Measurements from ENCODE around the gene NOP53. TPM values are rescaled to one million over a fixed set of nuclear protein-coding genes. Genes with fewer than 3 reads are reported as not detected.
"Not testable (repeated sequence)": the region's sequence is repeated elsewhere in the genome, so short reads cannot be mapped to it uniquely, and the experiment has no call there.

NOP53 gene
- total and polyA plus RNA-seq, 2 donors (not counting 3 experiments of a cell fraction or from before 2014, with no cell fraction given), result 119 to 150 TPM

GRCh38 chr19:47776568-47776967, 31.2 kb downstream of the NOP53 start:
- H3K4me1 ChIP-seq (ENCODE audit: control insufficient read depth, extremely low read depth, insufficient read depth, low read length), result peaks cover 14% of the 10 kb centered on the region
- no peaks in the 10 kb centered on the region for H4K20me1 ChIP-seq (replicated peaks; ENCODE audit: control insufficient read depth, extremely low read depth, insufficient read depth, low read length)
- H3K4me2 ChIP-seq (ENCODE audit: insufficient read depth, low read length), result no peak overlapping the region
- H3K79me2 ChIP-seq (ENCODE audit: control insufficient read depth, insufficient read depth, low read length), result peaks cover 29% of the 10 kb centered on the region
- CTCF ChIA-PET, result interaction anchor here (2.1 kb wide), 1 partner anchor 11 kb away, joined by 13 read pairs; no protein-coding TSS in a partner anchor
- H3K4me3 ChIP-seq (replicated peaks in 1 of 3; ENCODE audit: insufficient read depth in 1 of 3, low read depth in 1 of 3, low read length in 3 of 3), result no peak overlapping the region
- no peaks in the 10 kb centered on the region for H3K9me3 ChIP-seq (replicated peaks; ENCODE audit: control insufficient read depth, insufficient read depth, low read length)
- H2AFZ ChIP-seq (ENCODE audit: low read depth, low read length), result no peak overlapping the region
- POLR2A ChIA-PET, result no interaction called here
- FAIRE-seq, result no peak
- dilution Hi-C loops (cut with MboI; ENCODE audit: extremely low pct_ligation_motif_present, low sequenced_read_pairs) (no loop called here), intact Hi-C loops (cut with micrococcal nuclease) (no loop called here)
- H3K9ac ChIP-seq (replicated peaks; ENCODE audit: extremely low read depth, insufficient read depth, low read length), result no peak overlapping the region
- peak; percentile 91 for DNase-seq (ENCODE audit: low read depth, low spot score)
- no peak for TF ChIP-seq GATA2 (IDR thresholded peaks at IDR 0.05; ENCODE audit: insufficient read depth, insufficient read length, low read depth, low read length)
- no peak for TF ChIP-seq POLR2A (IDR thresholded peaks at IDR 0.05; ENCODE audit: low read depth, low read length)
- TF ChIP-seq EZH2 (IDR thresholded peaks at IDR 0.05; ENCODE audit: borderline replicate concordance, low read depth, low read length, severe bottlenecking), result no peak
- TF ChIP-seq POLR2AphosphoS5 (IDR thresholded peaks at IDR 0.05; ENCODE audit: insufficient read depth, low read depth, low read length), result no peak
- no peak for TF ChIP-seq JUN (IDR thresholded peaks at IDR 0.05; ENCODE audit: borderline replicate concordance, insufficient read depth, insufficient read length, low read depth)
- TF ChIP-seq CTCF (IDR thresholded peaks at IDR 0.05; ENCODE audit: extremely low read depth in 1 of 2, insufficient read depth in 1 of 2, low read depth in 1 of 2, low read length in 2 of 2), result no peak
- TF ChIP-seq MAX (IDR thresholded peaks at IDR 0.05; ENCODE audit: insufficient read depth, insufficient read length), result no peak
- TF ChIP-seq FOS (IDR thresholded peaks at IDR 0.05; ENCODE audit: borderline replicate concordance, insufficient read depth, low read length), result no peak
- TF ChIP-seq MYC (IDR thresholded peaks at IDR 0.05; ENCODE audit: low read depth, low read length), result no peak
- peak overlapping the region; percentile 34 for H3K27ac ChIP-seq (ENCODE audit: insufficient read depth, low read depth, low read length)
- no peaks in the 10 kb centered on the region for H3K27me3 ChIP-seq (ENCODE audit: control insufficient read depth in 2 of 2, insufficient read depth in 2 of 2, low read length in 2 of 2)
- H3K9me1 ChIP-seq (replicated peaks; ENCODE audit: control insufficient read depth, extremely low read depth, insufficient read depth, low read length), result no peaks in the 10 kb centered on the region
- H3K36me3 ChIP-seq (ENCODE audit: control insufficient read depth in 2 of 2, extremely low read depth in 1 of 2, insufficient read depth in 2 of 2, low read length in 2 of 2), result peaks cover 0 to 5% of the 10 kb centered on the region in 2 experiments
- BruUV-seq (replicated peaks), result no TSS peak

GRCh38 chr19:47777245-47778048, 32.1 kb downstream of the NOP53 start:
- H3K36me3 ChIP-seq (ENCODE audit: control insufficient read depth in 2 of 2, extremely low read depth in 1 of 2, insufficient read depth in 2 of 2, low read length in 2 of 2), result peaks cover 0 to 13% of the 10 kb centered on the region in 2 experiments
- POLR2A ChIA-PET; DNase-seq (ENCODE audit: low read depth, low spot score); H4K20me1 ChIP-seq (replicated peaks; ENCODE audit: control insufficient read depth, extremely low read depth, insufficient read depth, low read length); H3K9me1 ChIP-seq (replicated peaks; ENCODE audit: control insufficient read depth, extremely low read depth, insufficient read depth, low read length); H3K27me3 ChIP-seq (ENCODE audit: control insufficient read depth in 2 of 2, insufficient read depth in 2 of 2, low read length in 2 of 2); H3K9me3 ChIP-seq (replicated peaks; ENCODE audit: control insufficient read depth, insufficient read depth, low read length); dilution Hi-C loops (cut with MboI; ENCODE audit: extremely low pct_ligation_motif_present, low sequenced_read_pairs); FAIRE-seq: not testable (repeated sequence)
- H3K4me3 ChIP-seq (replicated peaks in 1 of 3; ENCODE audit: insufficient read depth in 1 of 3, low read depth in 1 of 3, low read length in 3 of 3), result peak overlapping the region; percentile 85 to 93 (median 89)
- intact Hi-C loops (cut with micrococcal nuclease), result loop anchor here (1.0 kb wide), 1 partner anchor 11 kb away; no protein-coding TSS in a partner anchor
- CTCF ChIA-PET, result interaction anchor here (0.6 to 1.0 kb wide), 3 partner anchors 12 to 64 kb away, joined by 3 to 6 read pairs (median 5); partner anchors contain the start of gene EHD2
- peak overlapping the region; percentile 34 for H3K27ac ChIP-seq (ENCODE audit: insufficient read depth, low read depth, low read length)
- peaks cover 30% of the 10 kb centered on the region for H3K79me2 ChIP-seq (ENCODE audit: control insufficient read depth, insufficient read depth, low read length)
- peak overlapping the region; percentile 96 for H2AFZ ChIP-seq (ENCODE audit: low read depth, low read length)
- H3K9ac ChIP-seq (replicated peaks; ENCODE audit: extremely low read depth, insufficient read depth, low read length), result peak overlapping the region; percentile 93
- TSS peak; percentile 59 for BruUV-seq (replicated peaks)
- H3K4me2 ChIP-seq (ENCODE audit: insufficient read depth, low read length), result peak overlapping the region; percentile 45
- H3K4me1 ChIP-seq (ENCODE audit: control insufficient read depth, extremely low read depth, insufficient read depth, low read length), result peaks cover 14% of the 10 kb centered on the region

Data from endothelial cell of umbilical vein (primary cell).